Endothelial cell (in vitro differentiated cells): ENCODE data around the gene ANKUB1. TPM values are rescaled to one million over a fixed set of nuclear protein-coding genes. Genes with fewer than 3 reads are reported as not detected.

Source experiments
- DNase-seq: peaks from one replicate; pipeline ENCODE4 v3.0.0; 2021; ENCODE audit warnings: low spot score
- H3K27ac Mint-ChIP-seq: one replicate; pipeline ENCODE4 v1.8.0; 2021; ENCODE audit warnings: mixed read lengths, inconsistent platforms; ENCODE audit not compliant: unreplicated experiment
- H3K27me3 Mint-ChIP-seq: one replicate; pipeline ENCODE4 v1.8.0; 2021; ENCODE audit warnings: mild to moderate bottlenecking, moderate library complexity, mixed read lengths, inconsistent platforms; ENCODE audit not compliant: unreplicated experiment
- H3K36me3 Mint-ChIP-seq: one replicate; pipeline ENCODE4 v1.8.0; 2021; ENCODE audit warnings: mild to moderate bottlenecking, low read depth, mixed read lengths, inconsistent platforms; ENCODE audit not compliant: unreplicated experiment
- H3K4me1 Mint-ChIP-seq: one replicate; pipeline ENCODE4 v1.8.0; 2021; ENCODE audit warnings: mild to moderate bottlenecking, mixed read lengths, inconsistent platforms; ENCODE audit not compliant: unreplicated experiment
- H3K4me3 Mint-ChIP-seq: one replicate; pipeline ENCODE4 v1.8.0; 2021; ENCODE audit warnings: mild to moderate bottlenecking, mixed read lengths, inconsistent platforms; ENCODE audit not compliant: unreplicated experiment
- H3K9me3 Mint-ChIP-seq: one replicate; pipeline ENCODE4 v1.8.0; 2021; ENCODE audit warnings: mixed read lengths, inconsistent platforms; ENCODE audit not compliant: unreplicated experiment
- total RNA-seq: library from RNA; stranded (reverse); fragmentation: NEBNext Ultra II Directional; extraction: Animal tissue kit (Norgen Biotek cat#: 25700); gene quantifications from one replicate; pipeline ENCODE4 v1.2.1, GENCODE V29; 2021; ENCODE audit not compliant: unreplicated experiment
- TF ChIP-seq, protein P1 (sequence below): fragments of 200-600 bp; sonication (generic); IDR thresholded peaks from one replicate; pipeline ENCODE4 v1.5.0; 2021; ENCODE audit warnings: antibody characterized with exemption; ENCODE audit not compliant: unreplicated experiment

Gene ANKUB1
- total RNA-seq, 1 donor from 2014 or later, result not detected

DNA sequence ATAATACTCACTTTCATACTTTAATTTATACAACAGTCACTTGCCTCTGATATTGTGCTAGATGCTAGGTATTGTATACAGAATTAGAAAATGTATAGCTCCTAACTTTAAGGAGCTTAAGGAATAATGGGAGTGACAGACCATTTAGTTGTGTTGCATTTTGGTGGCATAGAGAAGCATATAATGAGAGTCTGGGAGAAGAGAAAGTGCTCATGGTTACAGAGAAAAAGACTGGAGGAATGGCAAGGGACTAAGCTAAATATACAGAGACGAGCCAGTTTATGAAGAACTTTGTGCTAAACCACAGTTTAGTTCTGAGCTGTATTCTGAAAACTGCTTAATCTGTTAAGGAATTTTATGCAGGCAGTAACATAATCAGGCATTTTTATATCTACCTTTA is 27.1 kb upstream of the ANKUB1 start:
- no peak for DNase-seq
- H3K4me3 Mint-ChIP-seq, result no peak overlapping the region
- H3K4me1 Mint-ChIP-seq, result peaks cover 15% of the 10 kb centered on the region
- TF ChIP-seq, protein P1, sequence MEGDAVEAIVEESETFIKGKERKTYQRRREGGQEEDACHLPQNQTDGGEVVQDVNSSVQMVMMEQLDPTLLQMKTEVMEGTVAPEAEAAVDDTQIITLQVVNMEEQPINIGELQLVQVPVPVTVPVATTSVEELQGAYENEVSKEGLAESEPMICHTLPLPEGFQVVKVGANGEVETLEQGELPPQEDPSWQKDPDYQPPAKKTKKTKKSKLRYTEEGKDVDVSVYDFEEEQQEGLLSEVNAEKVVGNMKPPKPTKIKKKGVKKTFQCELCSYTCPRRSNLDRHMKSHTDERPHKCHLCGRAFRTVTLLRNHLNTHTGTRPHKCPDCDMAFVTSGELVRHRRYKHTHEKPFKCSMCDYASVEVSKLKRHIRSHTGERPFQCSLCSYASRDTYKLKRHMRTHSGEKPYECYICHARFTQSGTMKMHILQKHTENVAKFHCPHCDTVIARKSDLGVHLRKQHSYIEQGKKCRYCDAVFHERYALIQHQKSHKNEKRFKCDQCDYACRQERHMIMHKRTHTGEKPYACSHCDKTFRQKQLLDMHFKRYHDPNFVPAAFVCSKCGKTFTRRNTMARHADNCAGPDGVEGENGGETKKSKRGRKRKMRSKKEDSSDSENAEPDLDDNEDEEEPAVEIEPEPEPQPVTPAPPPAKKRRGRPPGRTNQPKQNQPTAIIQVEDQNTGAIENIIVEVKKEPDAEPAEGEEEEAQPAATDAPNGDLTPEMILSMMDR, result no peak
- no peaks in the 10 kb centered on the region for H3K27me3 Mint-ChIP-seq
- H3K9me3 Mint-ChIP-seq, result no peaks in the 10 kb centered on the region
- H3K36me3 Mint-ChIP-seq, result no peaks in the 10 kb centered on the region
- no peak overlapping the region for H3K27ac Mint-ChIP-seq

DNA sequence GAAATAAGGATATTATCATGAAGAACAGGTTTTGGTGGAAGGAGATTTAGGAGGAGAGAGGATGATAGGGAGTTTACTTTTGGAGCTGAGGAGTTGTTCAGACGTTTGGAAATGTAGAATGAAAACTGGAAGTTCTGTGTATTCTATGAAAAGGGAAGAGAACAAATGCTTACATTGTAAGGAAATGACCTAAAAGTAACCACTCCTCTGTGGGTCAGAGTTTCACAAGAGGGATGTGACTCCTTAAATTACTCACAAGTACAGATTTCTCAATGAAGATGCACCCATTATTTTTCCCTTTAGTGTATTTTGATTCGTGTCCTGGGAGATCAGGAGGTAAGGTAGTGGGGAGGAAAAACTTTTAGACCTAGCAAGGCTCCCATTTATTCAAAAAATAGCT is 24.6 kb upstream of the ANKUB1 start:
- H3K9me3 Mint-ChIP-seq, result no peaks in the 10 kb centered on the region
- peaks cover 3% of the 10 kb centered on the region for H3K27me3 Mint-ChIP-seq
- H3K4me1 Mint-ChIP-seq, result peaks cover 32% of the 10 kb centered on the region
- no peaks in the 10 kb centered on the region for H3K36me3 Mint-ChIP-seq
- TF ChIP-seq, protein P1, result no peak
- no peak overlapping the region for H3K27ac Mint-ChIP-seq
- DNase-seq, result no peak
- no peak overlapping the region for H3K4me3 Mint-ChIP-seq

DNA sequence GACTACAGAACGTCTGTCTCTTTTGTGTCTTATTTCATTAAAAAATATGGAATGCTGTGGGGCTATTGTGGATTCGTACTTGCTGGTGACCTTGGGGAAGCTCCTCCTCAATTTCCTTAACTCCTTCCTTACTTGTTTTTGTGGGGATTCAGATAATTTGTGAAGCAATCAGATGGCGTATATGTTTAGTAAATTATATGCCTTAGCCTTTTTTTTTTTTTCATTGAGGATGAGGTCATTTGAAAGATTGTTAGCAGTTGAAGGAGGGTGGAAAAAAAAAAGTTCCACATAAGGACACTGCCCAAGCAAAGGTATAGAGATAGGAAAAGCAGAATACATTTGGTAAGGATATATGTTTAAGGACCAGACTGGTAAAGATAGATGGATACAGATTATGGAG is 24.0 kb upstream of the ANKUB1 start:
- Mint-ChIP-seq H3K27ac (no peak overlapping the region), H3K9me3 (no peaks in the 10 kb centered on the region), H3K27me3 (peaks cover 3% of the 10 kb centered on the region), H3K4me1 (peaks cover 32% of the 10 kb centered on the region), H3K4me3 (no peak overlapping the region), H3K36me3 (no peaks in the 10 kb centered on the region)
- TF ChIP-seq, protein P1, result no peak
- no peak for DNase-seq

DNA sequence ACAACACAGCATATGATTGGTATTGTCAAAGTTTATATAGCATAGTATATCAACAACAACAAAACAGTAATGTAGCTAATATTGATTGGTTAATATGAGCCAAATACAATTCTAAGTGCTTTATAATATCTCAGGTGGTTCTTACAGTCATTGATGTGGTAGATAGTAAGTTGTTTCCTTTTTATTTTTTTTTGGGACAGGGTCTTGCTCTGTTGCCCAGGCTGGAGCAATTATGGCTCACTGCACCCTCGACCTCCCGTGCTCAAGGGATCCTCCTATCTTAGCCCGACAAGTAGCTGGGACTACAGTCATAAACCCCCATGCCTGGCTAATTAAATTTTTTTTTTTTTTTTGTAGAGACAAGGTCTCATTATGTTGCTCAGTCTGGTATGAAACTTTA is 23.4 kb upstream of the ANKUB1 start:
- TF ChIP-seq, protein P1, result no peak
- Mint-ChIP-seq H3K27me3 (peaks cover 3% of the 10 kb centered on the region), H3K4me1 (peaks cover 32% of the 10 kb centered on the region), H3K4me3 (no peak overlapping the region), H3K27ac (no peak overlapping the region), H3K9me3 (no peaks in the 10 kb centered on the region), H3K36me3 (no peaks in the 10 kb centered on the region)
- DNase-seq, result no peak

DNA sequence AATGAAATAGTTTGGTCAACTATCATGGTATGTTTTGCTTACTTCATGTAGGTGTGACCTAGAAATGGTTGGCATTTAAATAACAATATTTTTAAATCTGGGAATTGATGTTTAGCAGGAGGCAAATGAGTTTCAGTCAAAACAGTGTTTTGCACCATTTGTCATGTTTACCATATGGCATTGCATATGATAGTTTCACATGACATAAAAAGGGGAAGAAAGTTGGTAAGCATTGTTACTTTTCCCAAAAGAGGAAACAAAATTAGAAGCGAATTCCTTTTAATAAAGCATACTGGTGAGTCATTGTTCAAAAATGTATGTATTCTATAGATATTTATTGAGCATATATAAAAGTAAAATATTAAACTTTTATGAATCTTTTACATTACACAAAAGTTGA is 23.0 kb upstream of the ANKUB1 start:
- no peak overlapping the region for H3K27ac Mint-ChIP-seq
- no peak overlapping the region for H3K4me3 Mint-ChIP-seq
- peaks cover 3% of the 10 kb centered on the region for H3K27me3 Mint-ChIP-seq
- no peaks in the 10 kb centered on the region for H3K36me3 Mint-ChIP-seq
- TF ChIP-seq, protein P1, result no peak
- no peak for DNase-seq
- no peaks in the 10 kb centered on the region for H3K9me3 Mint-ChIP-seq
- peaks cover 32% of the 10 kb centered on the region for H3K4me1 Mint-ChIP-seq
